Erythroblast (primary cell): ENCODE results near the gene HK2.

Experiments used
- DNase-seq, 2 experiments: peaks; one replicate each; lab custom pipeline; 2025; lab: John Stamatoyannopoulos, UW
- GATA1 ChIP-seq: IDR thresholded peaks from 2 replicates; pipeline ENCODE4 v1.6.1; 2011; ENCODE audit warnings: low read depth, mild to moderate bottlenecking, control low read depth, low read length, moderate library complexity
- POLR2A ChIP-seq: IDR thresholded peaks from 2 replicates; pipeline ENCODE4 v1.6.1; 2011; ENCODE audit warnings: mild to moderate bottlenecking, low read length

HK2 gene

DNA sequence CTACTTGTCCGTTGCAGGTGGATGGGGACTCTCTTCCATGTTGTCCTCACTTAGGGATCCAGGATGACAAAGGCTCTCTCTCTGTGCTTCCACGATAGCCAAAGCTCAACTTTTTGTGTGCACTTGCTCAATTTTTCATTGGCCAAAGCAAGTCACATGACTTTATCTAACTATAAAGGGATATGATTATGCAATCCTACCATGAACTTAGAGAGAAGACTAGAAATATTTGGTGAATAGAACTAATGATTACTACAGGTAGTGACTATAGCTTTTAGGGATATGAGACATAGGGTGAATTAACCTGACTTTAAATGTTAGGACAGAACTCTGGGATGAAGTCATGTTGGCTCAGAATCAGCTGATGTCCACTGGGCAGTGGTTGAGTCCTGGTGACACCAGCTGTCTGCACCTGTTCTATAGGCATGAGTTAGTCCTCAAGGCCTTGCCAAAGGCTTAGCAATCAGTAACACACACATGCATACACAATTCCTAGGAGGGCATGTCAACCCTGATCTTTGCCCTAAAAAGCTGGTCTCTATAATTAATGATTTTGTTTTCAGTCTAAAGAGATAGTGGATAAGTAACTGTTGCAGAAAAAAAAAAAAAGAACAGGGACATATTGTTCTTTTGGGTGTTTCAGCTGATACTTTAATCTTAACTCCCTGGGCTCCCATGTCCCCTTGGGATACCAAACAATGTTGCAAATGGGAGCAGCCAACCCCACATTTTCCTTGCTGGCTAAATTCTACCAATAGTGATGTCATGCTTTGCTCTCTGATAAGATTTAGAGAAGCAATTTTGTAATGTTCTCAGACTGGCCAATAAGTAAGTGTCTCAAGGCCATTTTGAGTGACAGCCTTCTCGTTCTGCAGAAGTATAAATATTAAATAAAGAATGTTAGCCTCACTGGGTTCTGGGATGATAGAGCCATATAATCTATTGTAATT lies 12.5 kb upstream of the HK2 start:
- DNase-seq: no peak
- TF ChIP-seq GATA1 (no peak), POLR2A (no peak)

DNA sequence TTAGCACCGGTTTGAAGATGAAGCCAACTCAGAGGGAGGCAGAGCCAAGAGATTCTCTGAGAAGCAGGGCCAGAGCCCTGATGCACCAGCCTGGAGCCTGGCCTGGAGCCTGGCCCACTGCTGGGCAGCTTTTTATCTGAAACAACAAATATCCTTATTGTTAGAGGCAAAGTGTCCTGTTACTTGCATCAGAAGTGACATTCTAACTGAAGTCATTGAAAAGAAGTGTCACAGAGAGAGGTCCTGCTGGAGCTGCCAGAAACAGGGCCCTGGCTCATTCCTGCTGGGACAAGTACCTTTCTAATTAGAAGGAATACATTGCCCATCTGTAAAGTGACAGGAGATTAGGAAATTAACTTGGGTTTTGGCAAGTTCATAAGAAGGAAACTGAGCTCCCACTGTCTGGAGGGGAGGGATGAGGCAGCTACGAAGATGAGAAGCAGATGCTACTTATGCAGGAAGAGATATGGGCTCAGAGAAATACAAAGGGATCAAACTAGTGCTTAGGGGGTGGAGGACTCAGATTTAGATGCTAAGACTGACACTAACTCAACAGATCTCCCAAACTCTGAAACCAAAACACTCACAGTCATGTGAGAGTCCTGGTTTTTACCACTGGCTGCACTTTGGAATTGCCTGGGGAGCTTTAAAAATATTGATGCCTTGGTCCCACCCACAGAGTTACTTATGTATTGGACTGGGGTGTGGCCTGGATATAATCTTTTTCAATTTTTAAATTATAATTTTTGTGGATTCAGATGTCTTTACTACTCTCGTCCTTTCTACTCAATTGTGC lies 11.0 kb upstream of the HK2 start:
- DNase-seq: no peak
- TF ChIP-seq POLR2A (no peak), GATA1 (no peak)

DNA sequence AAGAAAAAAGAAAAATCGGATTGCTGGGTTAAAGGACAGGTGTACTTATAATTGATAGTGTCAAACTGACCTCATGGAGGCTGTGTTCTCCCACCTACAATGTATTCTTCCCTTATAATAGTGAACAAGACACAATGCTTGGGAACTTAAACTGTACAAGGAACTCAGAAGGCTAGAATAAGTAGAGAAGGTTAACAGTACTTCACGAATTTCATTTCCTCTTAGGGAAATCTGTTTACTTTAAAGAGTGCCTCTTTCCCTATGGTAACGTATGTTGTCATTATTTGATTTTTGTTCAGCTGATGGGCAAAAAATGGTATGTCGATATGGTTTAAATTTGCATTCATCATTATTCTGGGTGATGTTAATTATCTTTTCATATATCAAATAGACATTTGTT lies 9.2 kb upstream of the HK2 start:
- no peak for TF ChIP-seq GATA1
- no peak for TF ChIP-seq POLR2A
- DNase-seq: no peak

DNA sequence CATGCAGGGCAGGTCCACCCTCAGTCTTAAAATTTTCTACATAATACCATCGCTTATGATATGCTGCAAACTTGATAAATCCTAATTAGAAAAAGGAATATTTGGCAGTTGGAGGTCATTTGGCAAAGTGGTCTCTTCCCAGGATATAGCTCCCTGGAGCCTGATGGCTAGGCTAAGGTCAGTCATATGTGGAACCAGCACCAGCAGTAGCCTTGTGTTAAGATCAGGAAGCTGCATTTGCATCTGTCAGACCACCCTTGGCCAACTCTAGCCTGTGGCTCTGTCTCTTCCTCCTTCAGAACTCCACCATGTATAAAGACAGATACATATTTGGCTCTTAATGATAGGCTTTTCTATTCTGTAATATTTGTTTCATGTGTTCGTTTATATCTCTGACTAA lies 5.4 kb upstream of the HK2 start:
- no peak for DNase-seq

DNA sequence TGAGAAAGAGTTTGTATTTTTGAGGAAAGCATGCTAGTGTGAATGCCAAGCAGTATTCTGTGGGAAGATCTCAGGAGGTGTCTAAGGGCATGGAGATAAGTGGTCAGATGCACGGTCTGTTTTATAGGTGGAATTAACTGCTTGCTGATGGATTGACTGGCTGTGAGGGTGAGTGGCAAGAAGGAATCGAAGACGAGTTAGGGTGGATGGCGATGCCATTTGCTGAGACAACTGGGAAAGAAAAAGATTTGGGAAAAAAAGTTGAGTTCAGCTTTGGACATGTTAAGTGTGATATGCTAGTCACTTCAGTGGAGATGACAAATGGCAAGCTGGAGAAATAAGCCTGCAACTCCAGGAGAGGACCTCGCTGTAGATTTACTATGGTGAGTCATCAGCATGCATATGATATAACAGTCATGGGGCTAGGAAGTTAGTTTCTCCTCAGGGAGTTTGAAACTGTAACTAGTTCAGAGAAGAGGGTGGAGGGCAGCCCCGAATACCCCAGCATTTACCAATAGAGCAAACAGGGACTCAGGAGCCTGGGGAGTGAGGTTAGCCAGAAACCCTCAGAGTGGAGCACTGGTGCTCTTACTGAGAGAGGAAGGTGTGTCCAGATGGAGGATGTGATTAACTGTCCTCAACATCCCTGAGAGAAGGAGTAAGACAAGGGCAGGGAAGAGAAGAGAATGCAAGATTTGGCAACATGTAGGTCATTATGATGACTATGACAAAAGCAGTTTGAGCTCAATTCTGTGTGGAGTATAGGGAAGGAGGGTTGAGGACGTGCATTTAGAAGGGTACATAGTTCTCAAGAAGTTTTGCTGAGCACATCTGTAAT lies 2.0 kb upstream of the HK2 start:
- DNase-seq: peak in 1 of 2 experiments; percentile 21
- no peak for TF ChIP-seq POLR2A
- TF ChIP-seq GATA1: no peak

More for the DNA sequence above, 5.4 kb upstream of the HK2 start:
- TF ChIP-seq GATA1: no peak
- TF ChIP-seq POLR2A: no peak

DNA sequence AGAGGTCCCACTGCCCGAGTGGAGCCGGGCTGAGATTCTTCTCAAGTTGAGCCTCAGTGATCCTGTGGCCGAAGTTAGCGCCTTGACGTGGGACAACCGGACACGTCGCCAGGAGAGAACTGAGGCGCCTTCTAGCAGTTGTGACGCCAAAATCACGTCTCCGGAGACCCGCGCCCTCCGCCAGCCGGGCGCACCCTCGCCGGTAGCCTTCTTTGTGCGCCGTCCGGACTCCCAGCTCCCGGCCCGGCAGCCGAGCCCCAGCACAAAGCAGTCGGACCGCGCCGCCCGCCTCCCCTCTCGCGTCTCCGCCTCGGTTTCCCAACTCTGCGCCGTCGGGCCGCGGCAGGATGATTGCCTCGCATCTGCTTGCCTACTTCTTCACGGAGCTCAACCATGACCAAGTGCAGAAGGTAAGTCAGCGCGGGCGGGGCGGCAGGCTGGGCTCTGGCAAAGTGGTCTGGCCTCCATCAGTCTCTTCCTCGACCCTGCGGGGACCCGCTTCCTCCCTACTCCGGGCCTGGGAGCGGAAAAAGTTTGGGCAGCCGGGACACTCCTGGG lies 386 bp downstream of the HK2 start:
- peak; percentile 41 to 49 for DNase-seq

DNA sequence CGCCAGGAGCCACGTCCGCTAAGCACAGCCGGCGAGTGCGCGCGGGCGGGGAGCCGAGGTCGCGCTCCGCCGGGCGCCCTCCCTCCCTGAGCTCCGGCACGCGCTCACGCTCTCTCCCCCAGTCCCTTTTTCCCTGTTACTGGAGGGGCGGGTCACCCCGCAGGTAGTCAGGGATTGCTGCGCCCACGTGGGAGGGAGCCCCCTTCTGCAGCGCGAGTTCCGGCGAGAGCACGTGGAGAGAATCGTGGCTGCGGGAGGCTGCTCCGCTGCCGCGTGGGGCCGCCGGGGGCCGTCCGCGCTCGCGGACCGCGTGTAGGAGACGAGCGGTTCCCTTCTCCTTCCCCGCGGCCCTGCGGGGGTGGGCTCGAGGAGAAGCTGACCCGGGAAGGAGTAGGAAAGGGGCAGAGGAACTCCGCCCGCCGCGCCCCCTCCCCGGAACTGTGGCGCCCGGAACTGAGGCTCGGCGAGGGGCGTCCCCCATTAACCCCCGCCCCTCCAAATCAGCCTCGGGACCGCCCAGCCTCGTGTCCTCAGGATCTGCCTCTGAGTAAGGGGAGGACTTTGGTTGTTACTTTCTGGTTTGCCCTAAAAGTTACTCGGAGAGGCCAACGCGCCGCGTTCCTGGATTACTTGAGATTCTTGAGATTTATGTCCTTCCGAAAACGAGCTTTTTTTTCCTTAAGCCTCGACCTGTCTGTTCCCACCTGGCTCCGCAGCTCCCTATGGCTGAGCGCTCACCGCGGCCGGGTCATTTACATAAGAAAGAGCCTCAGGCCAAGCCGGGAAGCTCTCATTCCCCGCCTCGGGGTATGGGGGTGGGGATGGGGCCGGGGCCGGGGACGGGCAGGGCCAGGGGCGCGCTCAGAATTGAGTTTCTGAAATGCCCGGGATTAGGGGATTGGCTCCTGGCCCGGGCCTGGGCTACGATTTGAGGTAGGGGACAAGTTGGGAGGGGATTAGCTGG lies 1.1 kb downstream of the HK2 start:
- TF ChIP-seq POLR2A: no peak
- no peak for TF ChIP-seq GATA1
- peak; percentile 29 to 49 for DNase-seq

DNA sequence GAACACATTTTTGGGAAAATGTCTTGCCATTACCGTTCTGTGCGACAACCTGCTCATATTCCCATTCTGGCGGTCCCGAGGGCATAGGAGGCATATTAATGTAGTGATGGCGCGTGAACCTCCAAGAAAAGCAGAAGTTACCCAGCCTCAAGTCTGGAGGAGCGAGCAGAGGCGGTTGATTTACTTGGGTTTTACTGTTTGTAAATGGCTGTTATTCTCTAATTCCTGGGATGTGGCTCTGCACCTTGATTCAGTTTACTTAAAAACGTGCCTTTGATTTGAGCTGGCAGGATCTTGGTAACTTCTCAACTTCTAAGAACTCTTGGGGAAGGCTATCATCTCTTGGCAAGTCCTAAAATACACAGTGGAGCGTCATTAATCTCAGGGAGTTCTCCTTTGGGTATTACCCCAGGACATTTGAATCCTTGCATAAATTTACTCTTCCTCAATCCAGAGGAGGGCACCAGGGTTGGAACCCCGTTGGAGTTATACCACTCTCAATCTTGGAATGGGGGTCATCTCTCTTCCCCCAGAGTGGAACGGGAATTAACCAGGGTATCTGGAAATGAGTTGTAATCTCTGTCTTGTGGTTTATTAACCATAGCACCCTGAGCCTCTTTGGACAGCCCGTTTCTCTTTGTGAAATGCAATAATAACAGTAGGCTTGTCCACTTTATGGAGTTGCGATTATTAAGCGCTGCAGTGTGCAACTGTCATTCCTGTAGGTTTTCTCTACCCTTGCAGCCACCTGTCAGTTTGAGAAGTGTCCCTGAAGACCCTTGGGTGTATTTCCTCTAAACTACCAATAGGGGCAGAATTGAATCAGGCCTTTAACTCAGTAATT lies 2.1 kb downstream of the HK2 start:
- DNase-seq: peak; percentile 34 to 44
- TF ChIP-seq POLR2A: no peak
- TF ChIP-seq GATA1: no peak

DNA sequence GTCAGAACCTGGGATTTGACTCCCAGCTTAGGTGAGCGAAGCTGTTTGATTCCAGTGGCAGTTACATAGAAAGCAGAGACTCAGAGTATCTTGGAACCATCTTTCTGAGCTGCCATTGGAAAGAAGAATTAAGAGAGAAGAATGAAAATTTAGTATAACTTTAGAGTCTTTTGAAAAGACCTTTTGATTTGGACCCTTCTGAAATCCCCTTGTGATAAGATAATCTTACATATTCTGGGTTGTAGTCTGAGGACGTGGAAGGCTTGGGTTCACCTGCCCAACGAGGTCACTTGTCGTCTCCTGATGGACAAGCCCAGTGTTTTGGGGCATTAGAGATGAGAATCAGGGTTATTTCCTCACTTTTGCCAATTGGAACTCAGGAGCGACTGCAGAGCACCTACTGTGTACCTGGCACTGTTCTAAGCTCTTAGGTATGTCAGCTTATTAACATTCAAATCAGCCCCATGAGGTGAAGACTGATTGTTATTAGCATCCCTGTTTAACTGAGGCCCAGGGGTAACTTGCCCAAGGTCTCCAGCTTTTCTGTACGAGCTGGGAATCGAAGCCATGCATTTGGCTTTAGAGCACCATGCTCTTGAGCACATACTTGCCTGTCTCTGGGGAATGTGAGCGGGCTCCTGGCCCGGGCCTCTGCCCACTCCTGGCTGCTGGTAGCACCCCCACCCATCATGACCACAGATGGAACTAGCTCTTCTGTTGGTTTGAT lies 2.9 kb downstream of the HK2 start:
- DNase-seq: no peak
- TF ChIP-seq POLR2A (no peak), GATA1 (no peak)

DNA sequence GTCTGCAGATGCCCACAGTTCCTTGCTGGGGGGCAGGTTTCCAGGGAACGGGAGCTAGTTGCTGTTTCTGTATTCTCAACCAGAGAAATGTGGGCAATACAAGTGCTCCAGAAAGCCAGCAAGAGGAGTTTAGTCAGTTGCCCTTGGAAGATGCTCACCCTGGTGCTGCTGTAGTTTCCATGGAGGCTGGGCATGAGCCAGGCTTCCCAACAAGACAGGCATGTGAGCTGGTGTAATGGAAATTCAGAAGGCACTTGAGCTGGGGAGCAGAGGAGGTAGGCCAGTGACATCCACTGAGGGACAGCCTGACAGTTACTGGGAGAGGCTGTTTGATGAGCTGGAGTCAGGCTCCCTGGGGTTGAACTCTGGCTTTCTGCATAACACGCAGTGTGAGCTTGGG lies 7.7 kb downstream of the HK2 start:
- no peak for TF ChIP-seq GATA1
- no peak for TF ChIP-seq POLR2A
- DNase-seq: no peak

DNA sequence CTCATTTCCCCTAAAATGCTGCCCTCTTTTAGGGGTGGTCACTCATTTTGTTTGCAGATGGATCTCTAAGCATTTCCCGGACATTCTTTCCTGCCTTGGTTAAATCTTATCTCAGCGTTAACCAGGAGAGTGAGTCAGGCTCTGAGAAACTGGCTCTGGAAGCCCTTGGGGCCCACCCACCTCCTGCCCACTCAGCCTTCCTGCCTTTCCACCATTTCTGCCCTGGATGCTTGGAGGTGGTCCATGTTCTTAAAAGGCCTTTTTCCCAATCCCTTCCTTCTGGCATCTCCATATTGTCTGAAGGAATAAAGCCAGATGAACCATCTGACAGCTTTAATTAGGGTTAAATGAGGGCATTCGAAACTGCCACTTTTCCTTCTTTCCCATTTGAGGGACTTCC lies 9.5 kb downstream of the HK2 start:
- no peak for TF ChIP-seq POLR2A
- TF ChIP-seq GATA1: no peak
- DNase-seq: no peak
